SW480 (cell line): ENCODE data around the gene VIPR1.

Experiments used
- DNase-seq: peaks from one replicate; pipeline ENCODE4 v3.0.0-alpha.2; 2016; ENCODE audit warnings: low spot score

Gene VIPR1

DNA sequence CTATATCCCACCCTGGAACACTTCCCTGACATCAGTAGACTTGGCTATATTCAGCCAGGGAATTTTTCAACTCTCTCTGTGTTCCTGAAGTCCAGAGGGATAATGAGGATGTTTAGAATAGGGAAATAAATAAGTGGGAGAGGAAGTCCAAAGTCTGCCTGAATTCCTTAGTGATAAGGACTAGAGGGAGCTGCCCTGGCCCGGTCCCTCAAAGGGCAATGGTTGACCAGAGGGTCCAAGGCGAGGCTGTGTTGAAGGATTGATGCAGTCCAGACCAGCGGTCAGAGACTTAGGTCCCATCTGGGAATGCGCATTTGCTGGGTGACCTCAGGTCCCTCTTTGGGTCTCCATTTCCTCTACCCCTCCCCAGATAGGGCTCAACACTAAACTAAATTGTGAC lies 7.9 kb downstream of the VIPR1 start:
- no peak for DNase-seq

DNA sequence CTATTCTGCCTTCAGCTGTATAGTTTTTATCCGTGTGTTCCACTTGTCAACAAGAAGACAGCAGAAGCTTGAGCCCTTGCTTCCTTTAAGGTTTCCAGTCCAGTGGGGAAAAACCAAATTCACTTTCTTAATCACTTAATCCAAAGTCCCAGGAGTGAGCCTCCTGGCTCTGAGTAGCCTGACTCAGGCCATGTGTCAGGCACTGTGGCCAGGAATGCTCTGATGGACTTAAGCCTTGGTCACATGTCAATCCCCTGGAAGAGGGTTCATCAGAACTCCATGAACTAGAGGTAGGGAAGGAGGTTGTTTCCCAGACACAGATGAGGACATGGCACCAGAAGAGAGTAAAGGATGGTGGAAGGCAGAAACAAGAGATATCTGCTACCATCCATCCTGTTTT lies 8.8 kb downstream of the VIPR1 start:
- DNase-seq, result no peak

DNA sequence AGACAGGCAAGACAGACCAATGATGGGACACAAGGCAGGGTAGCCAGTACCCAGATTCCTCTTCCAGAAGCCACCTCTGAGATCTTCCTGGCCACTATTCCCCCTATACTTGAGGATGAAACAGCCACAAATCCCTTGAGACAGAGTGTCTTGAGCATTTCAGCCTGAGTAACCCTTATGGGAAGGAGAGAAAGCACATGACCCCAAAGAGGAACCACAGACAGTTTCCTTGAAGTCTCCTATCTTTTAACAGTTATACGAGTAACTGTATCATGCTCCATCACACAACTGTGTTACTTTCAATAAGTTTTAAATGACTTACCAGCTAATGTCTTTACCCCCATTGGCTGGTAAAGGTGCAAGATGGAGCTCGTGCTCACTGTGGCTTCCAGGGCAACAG lies 9.3 kb downstream of the VIPR1 start:
- DNase-seq, result no peak

DNA sequence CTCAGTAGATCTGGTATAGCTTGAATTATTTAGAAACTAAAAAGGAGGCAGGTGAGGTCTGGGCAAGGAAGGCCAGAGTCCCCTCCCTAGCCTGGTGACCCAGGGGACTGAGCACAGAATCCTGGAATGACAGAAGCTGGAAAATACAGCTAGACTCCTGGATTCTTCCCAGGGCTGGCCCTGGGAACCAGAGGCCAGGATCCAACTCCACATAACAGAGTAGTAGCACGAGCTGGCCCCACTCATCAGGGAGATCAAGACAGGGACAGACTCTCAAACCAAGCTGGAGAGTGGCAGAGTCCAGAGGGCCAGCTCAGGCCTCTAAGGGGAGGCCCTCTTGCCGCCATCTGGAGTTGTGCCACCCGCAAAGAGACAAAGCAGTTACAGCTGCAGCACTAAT lies 10.7 kb downstream of the VIPR1 start:
- DNase-seq, result no peak

DNA sequence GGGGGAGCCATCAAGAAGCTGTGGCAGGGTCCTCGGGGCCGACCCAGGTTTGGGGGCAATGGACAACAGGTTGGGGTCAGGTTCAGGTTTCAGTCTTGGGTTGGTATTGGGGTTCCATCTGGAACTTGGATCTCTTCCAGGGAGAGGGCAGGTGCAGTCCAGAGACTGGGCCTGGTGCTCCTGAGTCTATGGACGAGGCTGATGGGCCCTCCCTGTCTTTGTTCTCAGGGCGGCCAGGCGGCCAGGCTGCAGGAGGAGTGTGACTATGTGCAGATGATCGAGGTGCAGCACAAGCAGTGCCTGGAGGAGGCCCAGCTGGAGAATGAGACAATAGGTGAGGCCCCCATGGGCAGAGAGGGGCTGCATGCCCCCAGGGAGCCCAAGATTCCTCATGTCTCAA lies 11.1 kb downstream of the VIPR1 start:
- DNase-seq, result no peak

DNA sequence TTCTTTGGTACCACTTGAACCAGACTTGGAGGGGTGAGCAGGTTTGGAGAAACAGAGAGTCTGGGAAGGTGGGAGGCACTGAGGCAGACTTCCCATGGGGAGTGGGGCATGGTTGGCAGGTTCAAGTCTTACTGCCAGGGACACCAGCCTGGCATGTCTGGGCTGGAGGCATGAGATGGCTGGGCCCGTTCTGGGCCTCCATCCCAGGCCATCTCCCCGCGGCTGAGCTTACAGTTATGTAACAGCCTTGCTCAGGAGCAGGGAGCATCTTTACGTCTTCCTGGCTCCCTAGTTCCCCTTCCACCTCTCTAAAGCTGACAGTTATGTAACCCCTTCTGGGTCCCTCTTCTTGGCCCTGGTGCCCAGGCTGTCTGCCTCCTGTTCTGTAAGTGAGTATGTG lies 12.4 kb downstream of the VIPR1 start:
- no peak for DNase-seq

DNA sequence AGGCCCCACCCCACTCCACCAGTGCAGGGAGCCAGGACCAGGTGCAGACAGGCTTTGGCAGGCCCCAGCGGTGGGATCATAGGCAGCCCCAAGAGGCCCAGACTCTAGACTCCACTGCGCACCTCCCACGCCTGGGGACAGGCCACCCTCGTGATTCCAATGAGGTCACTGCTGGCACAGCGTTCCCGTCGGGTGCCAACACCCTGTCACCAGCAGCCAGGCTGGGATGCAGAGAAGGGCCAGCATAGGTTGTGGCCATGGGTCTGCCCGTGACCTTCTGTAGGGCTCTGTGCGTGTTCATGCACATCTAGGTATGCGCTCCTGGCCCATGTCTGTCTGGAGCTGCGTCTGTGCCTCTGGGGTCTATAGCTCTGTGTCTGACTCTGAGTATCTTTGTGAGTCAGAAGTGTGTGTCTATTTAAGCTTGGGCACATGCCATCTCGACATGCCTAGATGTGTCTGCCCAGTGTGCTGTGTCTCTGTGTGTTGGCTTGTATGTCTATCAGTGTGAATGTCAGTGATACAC lies 13.0 kb downstream of the VIPR1 start:
- no peak for DNase-seq

DNA sequence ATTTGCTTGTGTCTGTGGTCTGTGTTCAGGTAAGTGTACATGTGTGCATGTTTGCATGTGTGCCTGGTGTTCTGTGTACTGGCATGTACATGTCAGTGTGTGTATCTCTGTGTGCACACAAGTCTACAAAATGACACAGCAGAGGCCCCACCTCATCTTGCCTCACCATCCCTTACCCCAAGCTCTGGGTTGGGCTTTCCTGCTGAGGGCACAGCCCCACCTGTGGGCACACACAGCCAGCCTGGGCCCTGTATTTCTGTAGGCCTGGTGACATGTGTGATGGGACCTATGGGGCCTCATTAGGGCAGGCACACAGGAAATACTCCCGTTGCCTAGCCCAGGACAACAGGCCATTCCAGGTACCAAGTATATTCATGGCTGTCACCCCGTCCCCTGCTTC lies 13.5 kb downstream of the VIPR1 start:
- no peak for DNase-seq

DNA sequence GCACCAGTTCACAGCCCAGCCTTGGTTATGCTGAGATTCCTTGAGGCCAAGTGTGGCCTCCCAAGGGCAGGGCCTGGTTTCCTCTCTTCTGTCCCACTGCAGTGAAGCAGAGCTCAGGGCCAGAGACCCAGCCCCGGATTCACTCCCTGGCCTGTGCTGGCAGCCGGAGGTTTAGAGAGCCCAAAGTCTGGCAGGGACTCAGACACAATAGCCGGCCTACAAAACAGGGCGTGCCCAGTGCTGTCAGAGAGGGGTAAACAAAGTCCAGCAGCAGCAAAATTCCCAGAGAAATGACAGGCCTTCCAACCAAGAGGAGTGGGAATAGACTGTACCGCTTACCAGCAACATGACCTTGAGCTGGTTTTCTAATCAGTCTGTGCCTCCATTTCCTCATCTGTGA lies 14.0 kb downstream of the VIPR1 start:
- DNase-seq, result no peak

DNA sequence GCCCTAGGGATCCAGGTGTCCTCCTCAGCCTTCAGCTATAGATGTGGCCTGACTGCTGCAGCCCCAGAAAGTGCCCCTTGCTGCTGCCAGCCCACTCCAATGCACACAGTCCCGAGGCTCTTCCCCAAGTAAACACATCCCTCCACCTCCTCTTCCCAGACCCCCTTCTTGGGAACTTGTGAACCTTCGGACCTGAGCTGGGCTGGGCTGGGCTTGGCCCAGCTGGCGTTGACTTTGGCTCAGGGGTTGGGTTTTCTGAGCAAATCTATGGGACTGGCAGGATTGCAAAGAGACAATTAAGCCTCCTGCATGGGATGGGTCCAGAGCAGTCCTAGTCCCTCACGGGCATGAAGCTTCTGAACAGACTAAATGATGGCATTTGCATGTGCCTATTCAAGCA lies 14.7 kb downstream of the VIPR1 start:
- DNase-seq, result no peak

DNA sequence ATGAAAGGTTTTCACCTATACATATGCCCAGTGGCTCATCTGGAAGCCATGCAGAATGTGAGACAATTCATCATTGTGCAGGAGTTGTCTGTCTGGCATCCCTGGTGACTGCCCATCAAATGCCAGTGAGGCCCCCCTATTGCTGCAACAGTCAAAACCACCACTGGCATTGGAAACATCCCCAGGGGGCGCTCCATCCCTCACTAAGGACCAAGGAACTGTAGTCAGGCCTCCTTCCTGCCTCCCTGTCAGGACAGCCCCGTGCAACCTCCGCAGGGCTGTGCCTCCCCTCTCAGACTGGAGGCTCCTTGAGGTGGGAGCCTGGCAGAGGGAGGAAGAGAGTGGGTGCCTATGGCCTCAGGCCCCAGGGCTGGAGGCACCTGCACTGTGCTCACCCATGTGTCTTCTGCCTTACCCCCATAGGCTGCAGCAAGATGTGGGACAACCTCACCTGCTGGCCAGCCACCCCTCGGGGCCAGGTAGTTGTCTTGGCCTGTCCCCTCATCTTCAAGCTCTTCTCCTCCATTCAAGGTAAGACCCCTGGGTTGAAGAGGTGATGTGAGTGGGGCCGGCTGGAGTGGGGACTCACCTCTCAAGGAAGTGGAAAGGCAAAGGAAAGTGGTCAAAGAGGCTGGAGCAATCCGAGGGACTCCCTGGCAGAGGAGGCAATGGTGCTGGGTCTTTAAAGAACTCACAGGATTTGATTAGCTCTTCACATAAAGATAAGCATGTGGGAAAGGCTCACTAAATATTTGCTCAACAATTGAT lies 16.5 kb downstream of the VIPR1 start:
- no peak for DNase-seq

DNA sequence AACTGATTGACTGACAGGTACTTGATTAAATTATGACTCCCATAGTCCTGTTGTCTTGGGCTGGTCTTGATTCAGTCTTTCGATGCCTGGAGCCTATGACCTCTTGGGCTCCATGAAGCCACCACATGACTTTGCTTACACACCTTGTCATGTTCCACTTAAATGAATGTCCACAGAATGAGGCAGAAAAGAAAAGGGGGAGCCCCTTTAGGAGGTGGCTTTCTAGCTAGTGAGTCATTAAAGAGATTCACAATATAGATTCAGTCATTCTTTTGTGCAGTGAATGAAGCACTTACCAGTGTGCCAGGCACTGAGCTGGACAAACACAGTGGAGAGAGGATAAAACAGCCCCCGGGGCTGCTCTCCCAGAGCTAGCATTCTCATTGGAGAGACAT lies 17.1 kb downstream of the VIPR1 start:
- no peak for DNase-seq

DNA sequence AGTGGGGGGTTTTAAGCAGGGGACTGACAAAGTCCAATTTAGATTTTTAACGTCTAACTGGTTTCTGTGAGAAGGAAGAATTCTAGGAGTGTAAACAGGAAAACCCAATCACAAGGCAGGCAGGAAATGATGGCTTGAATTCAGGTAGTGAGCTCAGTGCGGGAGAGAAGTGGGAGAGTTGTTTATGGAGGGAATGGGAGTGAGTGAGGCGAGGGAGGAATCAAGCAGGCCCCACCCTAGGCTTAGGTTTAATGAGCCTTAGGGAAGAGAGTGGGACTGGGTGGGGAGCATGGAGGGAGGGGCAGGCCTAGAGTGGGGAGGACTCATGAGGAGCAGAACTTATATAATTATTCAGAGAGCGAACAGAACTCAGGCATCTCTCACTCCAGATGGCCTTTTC lies 17.9 kb downstream of the VIPR1 start:
- DNase-seq, result no peak

DNA sequence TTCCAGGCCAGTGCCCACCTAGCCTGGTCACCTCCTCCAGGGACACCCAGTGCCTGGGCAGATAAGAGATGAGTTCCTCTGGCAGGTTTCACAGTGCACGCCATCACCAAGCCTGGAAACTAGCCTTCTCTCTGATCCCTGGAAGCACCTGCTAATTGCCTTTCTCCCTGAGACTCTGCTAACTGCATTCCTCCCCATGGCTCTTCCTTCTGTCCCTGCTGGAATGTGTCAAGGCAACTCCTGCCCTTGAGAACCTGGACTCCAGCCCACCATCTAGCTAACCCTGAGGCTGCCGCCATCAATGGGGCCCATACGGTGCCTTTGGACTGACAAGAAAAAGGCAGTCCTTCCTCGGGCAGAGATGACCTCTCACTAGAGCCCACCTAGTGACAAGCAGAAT lies 18.5 kb downstream of the VIPR1 start:
- DNase-seq, result no peak

DNA sequence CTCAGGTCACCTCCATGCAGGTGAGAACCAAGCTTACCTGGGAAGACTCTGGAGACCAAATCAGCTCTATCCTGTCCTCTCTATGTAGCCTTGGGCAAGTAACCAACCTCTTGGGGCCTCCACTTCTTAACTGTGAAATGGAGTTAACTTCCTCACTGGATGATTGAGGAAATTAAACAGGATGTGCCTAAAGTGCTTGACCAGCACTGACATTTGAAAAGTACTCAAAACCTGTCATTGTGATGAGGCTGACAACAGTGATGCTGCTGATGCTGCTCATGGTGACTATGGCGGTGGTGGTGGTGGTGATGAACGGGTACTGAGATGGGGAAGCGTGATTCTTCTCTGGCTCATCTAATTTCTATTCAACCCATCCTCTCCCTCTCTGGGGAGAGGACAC lies 22.3 kb downstream of the VIPR1 start:
- DNase-seq, result no peak

DNA sequence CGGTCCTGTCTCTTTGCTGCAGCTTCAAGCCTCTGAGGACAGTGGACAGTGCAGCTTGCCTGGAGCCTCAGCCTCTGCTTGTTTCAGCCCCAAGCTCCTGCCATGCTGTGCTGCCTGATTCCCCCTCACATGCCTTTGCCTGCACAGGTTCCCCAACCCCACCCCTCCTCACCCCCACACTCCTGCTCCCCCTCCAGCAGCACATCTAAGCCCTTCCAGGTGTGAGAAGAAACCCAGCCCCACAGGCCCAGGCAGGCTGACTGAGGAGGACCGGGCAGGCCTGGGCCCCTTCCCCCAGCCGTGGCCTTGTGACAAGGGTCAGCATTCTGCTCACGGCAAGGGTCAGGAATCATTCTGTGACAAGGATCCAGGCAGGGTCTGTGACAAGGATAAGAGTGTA lies 22.8 kb downstream of the VIPR1 start:
- no peak for DNase-seq

DNA sequence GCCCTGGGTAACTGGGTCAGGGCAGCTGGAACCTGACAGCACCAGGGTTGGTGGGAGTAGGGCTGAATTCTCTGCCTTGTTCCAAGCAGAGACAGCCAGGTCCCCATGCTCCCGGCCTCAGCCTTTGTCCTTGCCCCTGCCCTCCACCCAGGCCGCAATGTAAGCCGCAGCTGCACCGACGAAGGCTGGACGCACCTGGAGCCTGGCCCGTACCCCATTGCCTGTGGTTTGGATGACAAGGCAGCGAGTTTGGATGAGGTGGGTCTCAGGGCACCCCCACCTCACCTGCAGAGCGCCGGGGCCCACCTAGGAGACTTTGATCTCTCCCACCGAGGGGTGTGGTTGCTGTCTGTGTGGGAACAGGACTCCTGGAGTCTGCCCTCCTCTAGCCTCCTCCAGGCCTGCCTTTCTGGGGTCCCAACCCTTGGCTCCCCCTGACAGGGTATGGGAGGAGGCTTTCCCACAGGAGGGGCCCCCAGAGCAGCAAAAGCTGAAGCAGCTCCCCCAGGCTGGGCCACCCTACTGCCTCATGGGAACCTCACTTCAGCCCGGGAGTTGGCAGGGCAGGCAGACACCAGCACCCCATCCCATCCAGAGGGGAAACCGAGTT lies 23.4 kb downstream of the VIPR1 start:
- peak; percentile 9 for DNase-seq

DNA sequence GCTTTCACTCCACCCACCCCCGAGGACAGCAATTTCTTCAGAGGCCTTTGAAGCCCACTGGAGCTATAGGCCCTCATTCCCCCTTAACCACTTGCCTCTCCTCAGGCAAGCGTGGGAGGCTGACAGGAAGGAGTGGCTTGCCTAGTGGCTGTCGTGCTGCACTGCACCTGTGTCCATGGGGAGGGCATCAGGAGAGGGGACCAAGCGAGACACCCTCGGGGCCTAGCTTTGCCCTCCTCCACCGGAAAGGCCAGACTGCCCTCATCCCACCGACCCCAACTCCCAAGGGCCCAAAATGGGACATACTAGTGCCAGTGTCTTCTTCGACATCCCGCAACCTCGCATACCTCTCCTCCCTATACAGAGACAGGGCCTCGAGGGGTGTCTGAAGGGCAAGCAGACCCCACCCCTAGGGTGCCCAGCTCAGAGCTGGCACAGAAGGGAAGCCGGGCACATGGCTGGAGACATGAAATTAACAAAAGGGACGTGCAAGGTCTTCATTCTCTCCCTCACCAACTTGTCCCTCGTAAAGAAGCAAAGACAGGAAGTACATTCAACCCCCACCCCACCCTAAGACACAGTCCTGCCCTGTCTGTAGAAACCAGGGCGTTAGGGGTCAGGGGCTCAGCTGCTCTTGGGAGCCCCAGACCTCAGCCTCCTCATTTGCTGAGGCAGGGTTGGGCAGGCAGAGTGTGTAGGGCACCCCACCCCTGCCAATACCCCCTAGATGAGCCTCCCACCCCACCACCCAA lies 24.3 kb downstream of the VIPR1 start:
- DNase-seq, result peak; percentile 36

DNA sequence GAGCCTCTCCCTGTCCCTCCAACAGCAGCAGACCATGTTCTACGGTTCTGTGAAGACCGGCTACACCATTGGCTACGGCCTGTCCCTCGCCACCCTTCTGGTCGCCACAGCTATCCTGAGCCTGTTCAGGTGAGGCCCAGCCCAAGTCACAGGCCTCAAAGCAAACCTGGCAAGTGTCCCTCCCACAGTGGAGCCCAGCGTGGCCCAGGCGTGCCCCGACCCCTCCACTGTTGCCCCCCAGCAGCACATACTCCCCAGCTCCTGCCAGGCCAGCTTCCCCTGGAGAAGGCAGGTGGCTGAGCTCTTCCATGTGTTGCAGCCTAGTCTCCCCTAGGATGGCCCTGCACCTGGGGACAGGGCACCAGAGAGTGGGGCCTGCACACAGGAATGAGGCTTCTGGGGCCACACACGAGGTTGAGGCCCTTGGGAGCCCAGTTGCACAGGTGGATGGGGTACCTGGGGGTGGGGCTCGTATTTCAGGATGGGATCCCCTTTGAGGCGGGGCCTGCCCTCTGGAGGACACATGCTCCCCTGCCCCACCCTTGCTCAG lies 25.0 kb downstream of the VIPR1 start:
- no peak for DNase-seq

DNA sequence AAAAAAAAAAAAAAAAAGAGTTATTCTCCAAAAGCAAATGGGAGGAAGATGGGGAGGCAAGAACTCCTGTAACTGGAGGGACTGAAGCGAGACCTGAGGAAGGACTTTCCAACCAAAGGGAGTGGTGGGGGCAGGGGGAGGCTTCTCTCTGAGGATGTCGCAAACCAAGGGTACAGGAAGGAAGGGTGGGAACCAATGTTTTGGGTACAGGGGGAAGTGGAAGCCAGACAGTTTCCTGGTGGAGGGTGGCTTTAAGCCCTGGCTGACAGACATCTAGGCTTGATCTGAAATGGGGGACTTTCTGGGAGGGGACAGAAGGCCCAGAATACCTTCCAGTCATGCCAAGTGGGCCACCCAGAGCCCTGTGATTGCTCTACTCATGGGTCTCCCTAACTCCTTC lies 27.0 kb downstream of the VIPR1 start:
- no peak for DNase-seq

DNA sequence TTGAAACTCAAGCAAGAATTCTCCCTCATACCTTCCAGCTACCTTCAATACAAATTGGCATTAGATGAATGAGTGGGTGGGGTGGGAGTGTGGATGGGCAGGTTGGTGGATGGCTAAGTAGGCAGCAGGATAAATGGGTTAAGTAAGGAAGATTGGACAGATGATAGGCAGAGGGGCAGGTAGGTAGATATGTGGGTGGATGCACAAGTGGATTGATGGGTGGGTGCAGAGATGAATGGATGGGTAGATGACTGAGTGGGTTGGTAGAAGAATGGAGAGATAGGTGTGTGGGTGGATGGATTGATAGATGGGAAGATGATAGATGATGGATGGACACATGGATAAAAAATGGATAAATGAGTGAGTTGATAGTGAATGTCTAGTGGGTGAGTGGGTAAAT lies 27.6 kb downstream of the VIPR1 start:
- DNase-seq, result no peak

DNA sequence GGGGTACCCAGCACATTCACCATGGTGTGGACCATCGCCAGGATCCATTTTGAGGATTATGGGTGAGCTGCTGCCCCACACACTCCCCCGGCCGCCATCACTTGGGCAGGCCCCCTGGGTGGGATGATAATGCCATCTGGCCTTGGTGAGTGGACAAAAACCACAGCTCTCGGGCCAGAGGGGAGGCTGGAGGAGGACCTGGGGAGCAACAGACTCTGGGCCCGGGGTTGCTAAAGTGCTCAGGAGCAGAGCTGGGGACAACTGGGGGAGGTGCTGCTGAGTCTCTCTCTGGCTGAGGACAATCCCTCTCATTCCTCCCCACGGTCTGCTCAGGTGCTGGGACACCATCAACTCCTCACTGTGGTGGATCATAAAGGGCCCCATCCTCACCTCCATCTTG lies 29.0 kb downstream of the VIPR1 start:
- DNase-seq, result no peak

DNA sequence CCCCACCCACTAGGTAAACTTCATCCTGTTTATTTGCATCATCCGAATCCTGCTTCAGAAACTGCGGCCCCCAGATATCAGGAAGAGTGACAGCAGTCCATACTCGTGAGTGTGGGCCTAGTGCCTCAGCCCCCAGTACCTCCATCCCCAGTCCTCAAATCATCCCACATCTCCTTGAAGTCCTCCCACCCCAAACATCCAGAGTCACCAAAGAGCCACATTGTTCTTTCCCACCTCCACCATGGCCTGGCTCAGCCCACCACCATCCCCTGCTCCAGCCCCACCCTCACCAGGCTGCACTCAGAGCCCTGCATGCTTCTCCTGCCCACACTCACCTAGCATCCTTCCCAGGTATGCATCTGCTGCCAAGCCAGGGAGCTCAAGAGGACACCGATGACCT lies 29.8 kb downstream of the VIPR1 start:
- DNase-seq, result no peak
